ENCODE results near the gene ACP2.

DNA sequence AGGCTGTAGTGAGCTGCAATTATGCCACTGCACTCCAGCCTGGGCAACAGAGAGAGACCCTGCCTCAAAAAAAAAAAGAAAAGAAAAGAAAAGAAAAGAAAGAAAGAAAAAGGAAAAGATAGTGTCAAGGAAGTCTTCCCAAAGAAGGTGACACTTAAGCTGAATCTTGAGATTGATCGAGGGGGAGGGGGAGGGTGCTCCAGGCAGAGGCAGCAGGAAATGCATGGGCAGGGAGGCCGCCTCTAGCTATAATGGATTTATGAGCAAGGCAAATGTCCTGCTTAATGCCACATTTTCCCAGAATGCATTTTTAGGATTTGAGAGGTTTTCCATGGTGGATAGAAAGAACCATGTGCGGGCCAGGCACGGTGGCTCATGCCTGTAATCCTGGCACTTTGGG lies 47.6 kb downstream of the ACP2 start:
- TF ChIP-seq MAFK (IDR thresholded peaks at IDR 0.05; ENCODE audit: partially characterized antibody) (no peak), MYC (IDR thresholded peaks at IDR 0.05; ENCODE audit: borderline replicate concordance, low read length) (no peak), RAD21 (conservative IDR thresholded peaks at IDR 0.05 in 1 of 2, IDR thresholded peaks at IDR 0.05 in 1 of 2) (no peak), EP300 (IDR thresholded peaks at IDR 0.05) (no peak), BHLHE40 (IDR thresholded peaks at IDR 0.05; ENCODE audit: low read depth, low read length) (no peak)
- TF ChIP-seq, protein P1, sequence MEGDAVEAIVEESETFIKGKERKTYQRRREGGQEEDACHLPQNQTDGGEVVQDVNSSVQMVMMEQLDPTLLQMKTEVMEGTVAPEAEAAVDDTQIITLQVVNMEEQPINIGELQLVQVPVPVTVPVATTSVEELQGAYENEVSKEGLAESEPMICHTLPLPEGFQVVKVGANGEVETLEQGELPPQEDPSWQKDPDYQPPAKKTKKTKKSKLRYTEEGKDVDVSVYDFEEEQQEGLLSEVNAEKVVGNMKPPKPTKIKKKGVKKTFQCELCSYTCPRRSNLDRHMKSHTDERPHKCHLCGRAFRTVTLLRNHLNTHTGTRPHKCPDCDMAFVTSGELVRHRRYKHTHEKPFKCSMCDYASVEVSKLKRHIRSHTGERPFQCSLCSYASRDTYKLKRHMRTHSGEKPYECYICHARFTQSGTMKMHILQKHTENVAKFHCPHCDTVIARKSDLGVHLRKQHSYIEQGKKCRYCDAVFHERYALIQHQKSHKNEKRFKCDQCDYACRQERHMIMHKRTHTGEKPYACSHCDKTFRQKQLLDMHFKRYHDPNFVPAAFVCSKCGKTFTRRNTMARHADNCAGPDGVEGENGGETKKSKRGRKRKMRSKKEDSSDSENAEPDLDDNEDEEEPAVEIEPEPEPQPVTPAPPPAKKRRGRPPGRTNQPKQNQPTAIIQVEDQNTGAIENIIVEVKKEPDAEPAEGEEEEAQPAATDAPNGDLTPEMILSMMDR (IDR thresholded peaks at IDR 0.05) = no peak

Data from A549 (cell line).